NCI-H2029 treated with DMSO at 0.1 percent for 48 hours (cell line): ENCODE data around the gene TMPRSS2.

Experiments used
- DNase-seq: peaks from one replicate; lab custom pipeline; 2025; lab: John Stamatoyannopoulos, UW

Gene TMPRSS2

GRCh38 chr21:41481191-41481590 lies 26.8 kb downstream of the TMPRSS2 start:
- no peak for DNase-seq

DNA sequence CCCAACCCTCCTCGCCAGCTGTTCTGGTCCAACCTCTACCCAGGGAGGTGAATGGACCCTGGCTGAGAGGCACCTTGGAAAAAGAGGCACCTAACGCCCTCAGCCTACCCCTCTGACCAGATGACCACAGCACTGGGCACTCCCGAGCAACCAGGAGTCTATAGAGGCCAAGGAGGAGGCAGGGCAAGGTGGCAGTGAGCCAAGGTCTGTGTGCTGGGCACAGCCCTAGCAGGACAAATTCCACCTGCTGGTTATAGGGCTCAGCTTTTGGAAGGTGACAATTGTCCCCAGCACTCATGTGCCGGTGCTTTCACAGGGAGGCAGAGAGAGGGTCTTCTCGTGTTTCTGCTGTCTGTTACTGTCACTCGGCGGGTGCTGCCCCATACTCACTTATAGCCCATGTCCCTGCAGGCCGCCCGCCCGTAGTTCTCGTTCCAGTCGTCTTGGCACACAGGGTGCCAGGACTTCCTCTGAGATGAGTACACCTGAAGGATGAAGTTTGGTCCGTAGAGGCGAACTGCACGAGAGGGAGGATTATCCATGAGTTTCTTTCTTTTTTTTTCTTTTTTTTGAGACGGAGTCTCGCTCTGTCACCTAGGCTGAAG lies 27.8 kb downstream of the TMPRSS2 start:
- DNase-seq = no peak

- DNase-seq = no peak
Measured at GRCh38 chr21:41479686-41480085, 28.3 kb downstream of the TMPRSS2 start.

- no peak for DNase-seq
Measured at GRCh38 chr21:41478319-41479177, 29.4 kb downstream of the TMPRSS2 start.

GRCh38 chr21:41477641-41478318 lies 30.2 kb downstream of the TMPRSS2 start:
- DNase-seq = no peak

- no peak for DNase-seq
Measured at GRCh38 chr21:41475714-41476420, 32.1 kb downstream of the TMPRSS2 start.

- no peak for DNase-seq
Measured at GRCh38 chr21:41472753-41473548, 35.0 kb downstream of the TMPRSS2 start.

DNA sequence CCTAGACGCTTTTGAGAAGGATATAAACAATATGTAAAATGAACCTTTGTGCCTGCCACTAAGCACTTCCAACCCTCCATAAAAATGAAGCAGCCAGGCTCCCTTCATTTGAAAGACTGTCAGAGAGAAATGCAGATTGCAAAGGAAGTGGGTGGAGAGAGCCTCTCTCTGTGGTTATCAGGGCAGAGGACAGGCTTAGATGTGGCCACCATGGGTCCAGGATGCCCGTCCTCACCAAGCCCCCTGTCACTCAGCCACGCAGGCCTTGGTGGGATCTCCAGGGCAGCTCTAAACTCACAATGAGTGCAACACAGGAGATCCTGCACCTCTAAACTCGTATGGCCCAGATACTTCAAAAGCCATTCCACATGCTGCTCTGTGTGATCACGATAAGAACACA lies 37.9 kb downstream of the TMPRSS2 start:
- no peak for DNase-seq

GRCh38 chr21:41466024-41466820 lies 41.7 kb downstream of the TMPRSS2 start:
- DNase-seq = no peak

DNA sequence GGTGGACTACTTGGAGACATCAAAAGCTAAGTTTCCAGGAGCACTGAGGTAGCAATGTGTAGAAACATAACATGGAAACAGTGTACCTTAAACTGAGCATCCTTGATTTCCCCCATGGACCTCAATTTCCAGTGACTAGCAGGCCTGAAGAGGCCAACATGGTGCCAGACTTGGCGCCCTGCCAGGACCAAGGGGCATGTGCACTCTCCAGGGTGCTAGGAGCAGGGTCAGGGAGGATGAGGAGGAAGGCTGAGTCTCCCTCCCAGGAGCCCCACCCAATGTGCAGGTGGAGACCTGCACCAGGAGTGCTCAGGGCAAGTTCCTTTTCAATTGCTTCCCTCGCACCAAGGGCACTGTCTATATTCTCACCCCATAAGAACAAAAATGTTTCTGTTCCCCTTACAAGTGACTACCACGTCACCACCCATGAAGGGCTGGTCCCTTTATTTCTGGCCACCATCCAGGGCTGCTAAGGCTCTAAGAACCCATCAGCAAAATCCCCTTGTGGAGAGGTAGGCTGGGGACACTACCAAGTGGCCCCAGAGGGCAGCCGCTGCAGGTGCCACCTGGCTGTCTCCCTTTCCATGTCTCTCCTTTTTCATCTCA lies 42.7 kb downstream of the TMPRSS2 start:
- no peak for DNase-seq

DNA sequence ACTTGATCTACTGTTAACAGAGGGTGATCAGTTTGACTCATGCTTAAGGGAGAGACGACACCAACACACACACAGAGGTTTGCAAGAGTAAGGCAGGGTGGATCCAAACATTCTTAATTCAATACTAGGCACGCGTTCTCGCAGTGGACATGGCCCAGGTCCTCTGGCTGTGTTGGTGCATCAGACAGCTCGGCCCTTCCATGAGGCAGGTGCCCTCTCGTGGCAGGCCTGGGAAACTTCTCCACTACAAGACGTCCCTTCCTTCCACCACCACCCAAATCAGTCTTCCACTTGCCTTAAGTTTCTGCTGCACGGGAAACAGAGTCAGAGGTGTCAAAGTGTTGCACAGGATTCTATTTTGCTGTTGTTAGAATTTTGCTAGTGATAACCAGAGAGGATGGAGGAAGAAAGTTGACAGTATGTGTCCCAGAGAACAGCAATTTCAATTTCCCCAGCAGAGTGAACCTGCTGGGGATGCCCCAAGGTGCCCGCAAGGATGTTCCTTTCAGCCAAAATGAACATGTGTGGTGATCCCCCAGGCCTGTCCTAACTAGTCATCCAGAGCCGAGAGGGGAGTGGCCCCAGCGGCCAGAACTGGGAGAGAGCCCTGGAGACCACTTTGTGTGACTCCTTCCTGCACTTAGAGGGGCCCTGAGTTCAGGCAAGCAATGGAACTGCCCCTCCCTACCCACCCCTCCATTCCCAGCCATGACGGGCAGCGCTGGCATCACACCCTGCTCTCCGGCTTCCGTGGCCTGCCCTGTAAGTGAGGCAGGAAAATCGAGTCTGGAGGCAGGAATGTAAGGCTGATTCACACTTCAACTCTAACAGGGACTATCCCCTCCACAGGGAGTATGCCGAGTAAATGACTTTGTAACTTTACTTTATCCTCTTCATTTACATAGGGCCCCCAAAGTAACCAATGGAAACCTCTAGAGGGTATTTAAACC lies 47.1 kb downstream of the TMPRSS2 start:
- no peak for DNase-seq

DNA sequence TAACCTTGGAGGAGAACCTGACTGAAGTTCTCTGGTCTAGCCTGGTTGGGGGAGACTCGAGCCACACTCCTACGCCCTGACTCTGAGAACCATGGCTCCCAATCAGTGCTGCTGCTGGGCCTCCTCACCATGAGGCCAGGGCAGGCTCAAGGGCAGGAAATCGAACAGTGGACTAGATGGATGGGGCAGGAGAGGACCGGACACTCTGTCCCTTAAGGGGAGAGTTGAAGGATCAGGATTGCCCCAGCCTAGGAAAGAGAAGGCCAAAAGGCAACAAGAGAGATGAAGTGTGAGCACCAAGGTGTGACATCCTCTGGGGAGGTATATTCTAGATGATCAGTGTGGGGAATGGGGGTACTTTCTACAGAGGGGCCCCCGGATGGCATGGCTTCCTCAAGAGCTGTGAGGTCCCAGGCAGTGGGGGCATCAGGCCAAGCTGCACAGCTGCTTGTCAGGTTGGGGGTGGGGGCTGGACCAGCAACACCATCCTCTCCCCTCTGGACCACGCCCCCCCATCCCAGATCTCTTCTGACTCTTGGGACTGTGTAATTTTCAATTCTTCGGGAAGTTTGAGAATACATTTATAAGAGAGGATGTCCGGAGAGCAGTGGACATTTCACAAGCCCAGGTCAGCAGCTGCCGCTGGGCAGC lies 47.9 kb downstream of the TMPRSS2 start:
- DNase-seq = no peak

DNA sequence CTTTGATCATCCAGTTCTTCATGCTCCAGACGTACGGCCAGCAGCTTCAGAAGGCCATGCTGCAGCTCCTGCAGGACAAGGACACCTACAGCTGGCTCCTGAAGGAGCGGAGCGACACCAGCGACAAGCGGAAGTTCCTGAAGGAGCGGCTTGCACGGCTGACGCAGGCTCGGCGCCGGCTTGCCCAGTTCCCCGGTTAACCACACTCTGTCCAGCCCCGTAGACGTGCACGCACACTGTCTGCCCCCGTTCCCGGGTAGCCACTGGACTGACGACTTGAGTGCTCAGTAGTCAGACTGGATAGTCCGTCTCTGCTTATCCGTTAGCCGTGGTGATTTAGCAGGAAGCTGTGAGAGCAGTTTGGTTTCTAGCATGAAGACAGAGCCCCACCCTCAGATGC lies 49.4 kb downstream of the TMPRSS2 start:
- no peak for DNase-seq

GRCh38 chr21:41458121-41458520 lies 49.8 kb downstream of the TMPRSS2 start:
- DNase-seq = no peak

DNA sequence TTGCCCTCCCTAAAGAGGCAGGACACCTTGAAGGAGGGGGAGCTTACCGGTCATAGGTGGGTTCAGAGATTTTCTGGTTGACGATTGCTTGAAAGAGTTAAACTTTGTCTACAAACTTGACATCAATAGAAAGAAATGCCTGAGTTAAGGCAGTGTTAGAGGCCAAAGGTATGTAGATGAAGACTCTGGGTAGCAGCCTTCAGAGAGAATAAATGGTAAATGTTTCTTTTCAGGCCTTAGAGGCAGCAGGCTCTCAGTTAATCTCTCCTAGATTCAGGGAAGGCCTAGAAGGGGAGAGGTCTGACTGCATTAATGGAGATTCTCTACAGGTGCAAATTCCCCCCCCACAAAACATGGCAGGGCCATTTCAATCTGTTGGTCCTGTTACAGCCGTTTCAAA lies 54.2 kb downstream of the TMPRSS2 start:
- DNase-seq = no peak

DNA sequence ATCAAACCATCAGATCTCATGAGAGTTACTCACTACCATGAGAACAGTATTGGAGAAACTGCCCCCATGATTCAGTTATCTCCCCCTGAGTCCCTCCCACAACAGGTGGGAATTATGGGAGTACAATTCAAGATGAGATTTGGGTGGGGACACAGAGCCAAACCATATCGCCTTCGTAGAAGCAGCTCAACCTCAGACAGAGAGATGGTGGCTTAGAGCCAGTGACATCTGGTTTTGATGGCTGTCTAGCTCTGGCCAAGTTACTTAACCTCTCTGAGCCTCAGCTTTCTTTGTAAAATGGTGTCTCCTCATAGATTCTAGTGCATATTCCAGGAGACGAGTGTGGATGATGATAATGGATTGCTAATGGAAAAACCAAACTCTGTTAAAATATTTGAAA lies 54.8 kb downstream of the TMPRSS2 start:
- no peak for DNase-seq

- no peak for DNase-seq
Measured at GRCh38 chr21:41451753-41452676, 55.9 kb downstream of the TMPRSS2 start.

GRCh38 chr21:41449613-41450012 lies 58.3 kb downstream of the TMPRSS2 start:
- no peak for DNase-seq
